ENCODE data around the gene FRMD5.
"Not testable (repeated sequence)": the region's sequence is repeated elsewhere in the genome, so short reads cannot be mapped to it uniquely, and the experiment has no call there.

FRMD5 gene

GRCh38 chr15:43881245-43881644 is 313.8 kb downstream of the FRMD5 start:
- no peak for DNase-seq

DNA sequence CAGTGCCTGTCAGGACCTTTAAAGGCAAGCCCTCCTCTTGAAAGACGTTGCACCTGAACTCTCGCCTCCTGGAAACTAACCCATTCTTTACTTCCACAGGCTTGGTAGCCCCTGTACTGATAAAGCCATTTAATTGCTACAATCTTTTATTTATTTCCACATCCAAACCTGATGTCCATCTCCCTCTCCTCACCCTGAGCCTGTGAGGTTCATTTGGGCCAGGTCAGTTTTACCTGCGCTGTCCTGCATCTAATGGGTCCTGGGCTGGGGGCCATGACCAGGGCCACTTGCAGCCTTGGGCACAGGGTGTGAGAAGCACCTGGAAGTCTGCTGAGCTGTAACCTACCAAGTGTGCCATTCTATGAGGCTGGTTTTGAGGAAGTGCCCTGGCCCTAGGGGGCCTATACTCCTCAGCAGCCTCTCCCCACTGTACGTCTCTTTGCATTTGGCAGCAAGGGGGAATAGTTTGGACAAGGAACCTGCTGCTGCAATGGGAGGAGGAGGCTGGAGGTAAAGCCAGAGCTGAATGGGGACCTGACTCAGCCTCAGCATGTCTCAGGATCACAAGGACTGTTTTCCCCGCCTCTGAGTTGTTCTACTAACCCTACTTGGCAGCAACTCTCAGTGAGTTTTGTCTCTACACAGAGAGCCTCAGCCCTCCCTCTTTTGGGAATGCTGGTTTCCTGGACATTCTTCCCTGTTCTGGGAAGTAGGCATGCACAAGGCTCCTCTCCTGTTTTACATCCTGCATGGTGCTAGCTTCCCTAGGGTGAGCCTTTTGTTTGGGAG is 314.5 kb downstream of the FRMD5 start:
- DNase-seq, result no peak

DNA sequence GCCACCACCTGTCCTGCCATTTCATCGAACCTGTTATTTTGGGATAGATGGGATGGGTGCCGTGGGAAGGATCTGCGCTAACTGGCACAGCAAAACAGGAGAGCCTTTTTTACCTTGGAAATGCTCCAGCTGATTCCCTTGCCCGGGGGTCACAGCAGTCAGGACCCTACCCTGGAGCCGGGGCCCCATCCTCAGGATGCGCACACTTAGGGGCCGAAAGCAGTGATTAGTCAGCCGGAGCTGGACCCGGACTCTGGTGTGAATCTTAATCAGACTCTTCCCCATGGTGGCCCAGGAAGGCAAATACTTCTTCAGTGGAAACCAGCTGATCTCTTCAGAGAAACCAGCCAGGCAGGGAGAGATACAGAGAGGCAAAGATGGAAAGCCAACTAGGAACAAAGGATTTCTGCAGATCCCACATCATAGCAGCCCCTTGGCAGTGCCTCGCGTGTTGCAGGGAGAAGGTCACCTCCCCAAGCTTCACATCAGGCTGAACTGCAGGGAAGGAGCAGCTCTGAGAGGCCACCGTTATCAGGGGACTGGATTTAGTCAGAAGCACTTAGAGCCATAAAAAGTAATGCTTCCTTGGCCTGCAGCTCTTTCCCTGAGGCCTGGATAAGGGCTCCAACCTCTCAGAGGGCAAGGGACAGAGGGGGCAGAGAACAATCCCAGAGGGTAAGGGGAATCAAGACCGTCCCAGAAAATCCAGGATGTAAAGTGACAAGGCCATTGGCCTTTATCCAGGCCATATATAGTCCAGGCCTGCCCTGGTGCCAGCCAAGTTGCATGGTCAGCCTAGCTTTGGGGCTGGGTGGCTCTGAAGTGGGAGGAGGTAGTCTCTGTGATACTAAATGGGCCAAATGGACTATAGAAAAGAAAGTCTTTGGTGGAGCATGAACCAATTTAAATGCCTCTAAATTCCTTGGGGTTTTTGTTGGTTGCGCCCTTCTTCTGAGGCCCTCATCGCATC is 315.4 kb downstream of the FRMD5 start:
- no peak for DNase-seq

DNA sequence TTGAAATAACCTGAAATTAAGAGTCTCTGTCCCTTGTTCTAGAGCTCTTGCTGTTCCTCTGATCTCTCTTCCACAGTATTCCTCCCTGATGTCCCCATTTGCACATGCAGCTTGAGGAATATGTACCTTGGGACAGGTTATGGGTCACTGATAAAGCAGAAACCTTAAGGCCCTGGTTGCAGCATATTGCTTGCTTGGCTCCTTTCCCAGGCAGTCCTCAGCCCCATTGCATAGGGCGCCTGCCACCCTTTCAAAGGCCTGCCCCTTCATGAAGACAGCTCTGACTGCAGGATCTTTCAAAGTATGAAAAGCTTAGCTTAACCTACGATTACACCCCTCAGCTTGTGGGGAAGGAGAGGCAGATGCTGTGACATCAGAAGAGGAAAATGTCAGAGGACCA is 316.6 kb downstream of the FRMD5 start:
- no peak for DNase-seq

GRCh38 chr15:43877371-43877770 is 317.7 kb downstream of the FRMD5 start:
- no peak for DNase-seq

GRCh38 chr15:43876872-43877271 is 318.2 kb downstream of the FRMD5 start:
- no peak for DNase-seq

GRCh38 chr15:43873651-43874050 is 321.4 kb downstream of the FRMD5 start:
- DNase-seq, result no peak

- DNase-seq, result no peak
Measured at GRCh38 chr15:43872416-43873020, 322.6 kb downstream of the FRMD5 start.

DNA sequence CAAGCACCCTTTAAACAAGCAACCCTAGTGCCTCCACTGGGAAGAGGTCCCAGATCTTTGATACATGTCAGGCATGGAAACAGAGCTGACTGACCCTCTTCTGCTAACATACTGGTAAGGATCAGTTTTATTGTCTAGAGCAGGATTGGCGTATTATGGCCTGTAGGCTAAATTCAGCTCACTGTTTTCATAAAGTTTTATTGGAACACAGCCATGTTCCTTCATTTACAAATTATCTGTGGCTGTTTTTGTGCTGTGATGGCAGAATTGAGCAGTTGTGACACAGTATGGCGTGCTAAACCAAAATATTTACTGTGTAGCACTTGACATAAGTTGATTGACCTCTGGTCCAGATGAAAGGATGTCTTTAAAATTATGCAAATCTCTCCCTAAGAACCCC is 323.2 kb downstream of the FRMD5 start:
- no peak for DNase-seq

DNA sequence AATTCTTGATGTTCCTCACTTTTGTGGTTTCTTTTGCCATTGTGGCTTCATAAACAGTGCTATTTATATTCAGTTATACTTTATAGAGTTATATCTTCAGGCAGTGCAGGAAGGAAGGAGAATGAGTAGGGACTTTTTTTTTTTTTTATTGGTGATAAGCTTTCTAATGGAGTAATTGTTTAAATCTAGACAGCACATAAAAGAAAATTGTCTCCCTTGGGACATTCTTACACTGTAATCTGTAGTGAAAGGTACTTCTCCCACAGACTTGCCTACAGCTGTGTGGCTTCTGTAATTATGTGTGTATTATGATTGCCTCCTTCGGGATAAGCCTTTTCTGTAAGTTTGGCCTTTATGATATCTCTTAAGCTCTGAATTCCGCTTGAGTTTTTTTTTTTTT is 326.7 kb downstream of the FRMD5 start:
- no peak for DNase-seq

DNA sequence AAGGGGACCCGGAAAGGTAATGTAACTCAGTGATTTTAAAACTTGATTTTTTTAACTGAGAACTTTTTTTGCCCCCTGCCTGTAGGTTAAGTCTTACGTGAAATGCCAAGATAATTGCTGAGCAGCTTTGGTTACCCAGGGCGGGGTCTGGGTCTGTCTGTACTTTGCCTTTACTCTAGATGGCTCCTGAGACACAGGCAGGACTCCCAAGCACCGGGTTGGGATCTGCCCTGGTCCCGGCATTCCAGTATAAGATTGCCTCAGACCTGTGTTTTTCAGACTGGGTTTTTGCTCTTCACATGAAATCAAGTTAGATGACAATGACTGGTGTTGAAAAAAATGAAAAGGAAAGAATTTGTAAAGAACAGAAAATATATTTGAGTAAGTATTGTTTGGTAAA is 328.0 kb downstream of the FRMD5 start:
- DNase-seq, result no peak

GRCh38 chr15:43866636-43867035 is 328.4 kb downstream of the FRMD5 start:
- DNase-seq, result not testable (repeated sequence)

GRCh38 chr15:43859546-43859945 is 335.5 kb downstream of the FRMD5 start:
- DNase-seq, result no peak

GRCh38 chr15:43854801-43855200 is 340.3 kb downstream of the FRMD5 start:
- no peak for DNase-seq

GRCh38 chr15:43852607-43853006 is 342.5 kb downstream of the FRMD5 start:
- DNase-seq, result no peak

GRCh38 chr15:43851251-43851650 is 343.8 kb downstream of the FRMD5 start:
- DNase-seq, result no peak

GRCh38 chr15:43845421-43845820 is 349.6 kb downstream of the FRMD5 start:
- no peak for DNase-seq

- not testable (repeated sequence) for DNase-seq
Measured at GRCh38 chr15:43832485-43832884, 362.6 kb downstream of the FRMD5 start.

DNA sequence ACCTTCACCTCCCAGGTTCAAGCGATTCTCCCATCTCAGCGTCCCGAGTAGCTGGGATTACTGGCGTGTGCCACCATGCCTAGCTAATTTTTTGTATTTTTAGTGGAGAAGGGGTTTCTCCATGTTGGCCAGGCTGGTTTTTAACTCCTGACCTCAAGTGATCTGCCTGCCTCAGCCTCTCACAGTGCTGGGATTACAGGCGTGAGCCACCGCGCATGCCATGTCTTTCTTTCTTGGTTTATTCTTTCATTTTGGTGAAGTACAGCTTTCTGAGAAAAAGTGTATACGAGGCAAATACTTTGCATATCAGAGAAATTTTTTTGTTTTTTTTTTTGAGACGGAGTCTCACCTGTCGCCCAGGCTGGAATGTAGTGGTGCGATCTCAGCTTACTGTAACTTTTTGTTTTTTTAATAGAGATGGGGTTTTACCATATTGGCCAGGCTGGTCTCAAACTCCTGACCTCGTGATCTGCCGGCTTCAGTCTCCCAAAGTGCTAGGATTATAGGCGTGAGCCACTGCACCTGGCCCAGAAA is 363.5 kb downstream of the FRMD5 start:
- not testable (repeated sequence) for DNase-seq

- DNase-seq, result not testable (repeated sequence)
Measured at GRCh38 chr15:43830691-43831275, 364.3 kb downstream of the FRMD5 start.

GRCh38 chr15:43829951-43830540 is 365.0 kb downstream of the FRMD5 start:
- not testable (repeated sequence) for DNase-seq

DNA sequence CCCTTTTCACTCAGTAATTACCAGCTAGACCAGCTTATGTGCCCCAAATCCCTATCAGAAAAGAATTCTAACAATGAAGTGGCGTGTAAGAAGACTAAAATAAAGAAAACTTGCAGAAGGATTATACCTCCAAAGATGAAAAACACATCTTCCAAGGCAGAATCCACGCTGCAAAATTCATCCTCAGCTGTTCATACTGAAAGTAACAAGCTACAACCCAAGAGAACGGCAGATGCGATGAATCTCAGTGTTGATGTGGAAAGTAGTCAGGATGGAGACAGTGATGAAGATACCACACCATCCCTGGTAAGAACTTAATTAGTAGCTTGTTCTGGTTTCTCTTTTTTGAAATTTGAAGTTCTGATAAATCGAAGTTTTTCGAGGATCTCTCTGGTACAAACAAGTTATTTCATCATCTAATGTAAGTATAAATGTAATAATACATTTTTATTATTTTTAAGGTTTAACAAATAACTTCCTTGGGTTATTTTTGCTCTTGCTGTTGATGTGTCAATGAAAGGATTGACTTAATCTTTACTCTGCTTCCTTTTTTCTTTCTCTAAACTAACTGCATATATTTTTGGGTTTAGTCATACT is 366.9 kb downstream of the FRMD5 start:
- DNase-seq, result no peak

Measured in NCI-H1417 treated with DMSO at 0.1 percent for 48 hours (cell line).